Measurements from ENCODE around the gene VEGFB. TPM values are rescaled to one million over a fixed set of nuclear protein-coding genes. Genes with fewer than 3 reads are reported as not detected.

VEGFB gene
- total RNA-seq, 1 experiment from 2014 or later = 101 TPM

- Histone ChIP-seq H3K27me3 (ENCODE audit: control insufficient read depth, insufficient read depth, low read length) (no peaks in the 10 kb centered on the region), H3K4me1 (ENCODE audit: control insufficient read depth, insufficient read depth, low read length) (peaks cover 47% of the 10 kb centered on the region), H3K4me3 (ENCODE audit: low read depth in 2 of 2, low read length in 2 of 2) (peak within 1 kb of the TSS; percentile 68 to 79), H3K9me3 (ENCODE audit: control insufficient read depth, insufficient read depth, low read depth, low read length) (no peaks in the 10 kb centered on the region), H3K36me3 (ENCODE audit: control insufficient read depth, insufficient read depth, low read length) (peaks cover 2% of the 10 kb centered on the region; the same call in 1 of the 2 replicates), H3K27ac (ENCODE audit: low read length) (peak within 1 kb of the TSS; percentile 87)
- ChIA-PET CTCF (interaction anchor here (0.7 kb wide), 1 partner anchor 249 kb away, joined by 3 read pairs; no protein-coding TSS in a partner anchor), POLR2A (interaction anchor here (0.5 to 1.0 kb wide), 5 partner anchors 13 to 1308 kb away, joined by 3 to 8 read pairs (median 4); no protein-coding TSS in a partner anchor)
- intact Hi-C loops (cut with micrococcal nuclease; ENCODE audit: unreplicated experiment) (no loop called here), in situ Hi-C loops (cut with HindIII; ENCODE audit: low pct_unique_long_range_greater_than_20kb, low sequenced_read_pairs) (no loop called here)
- TF ChIP-seq SIN3A (IDR thresholded peaks at IDR 0.05; ENCODE audit: borderline replicate concordance, insufficient read depth, low read depth, low read length) = no peak; the same call in 1 of the 2 replicates
- peak; percentile 71 for TF ChIP-seq POLR2AphosphoS5 (IDR thresholded peaks at IDR 0.05; ENCODE audit: low read depth, low read length)
- ATAC-seq (peak; percentile 59), DNase-seq (ENCODE audit: low read depth, low spot score) (no peak)
- BruUV-seq (replicated peaks) = no TSS peak
Observed at GRCh38 chr11:64230171-64230984, 4.0 kb upstream of the VEGFB start, which contains the start of gene DNAJC4. TSS of gene DNAJC4 (plus strand) at chr11:64230548. CDS start at chr11:64230855, 307 bp downstream.

GRCh38 chr11:64230985-64231365 lies 3.4 kb upstream of the VEGFB start:
- Histone ChIP-seq H3K36me3 (ENCODE audit: control insufficient read depth, insufficient read depth, low read length) (no peaks in the 10 kb centered on the region; the same call in 1 of the 2 replicates), H3K27ac (ENCODE audit: low read length) (peak overlapping the region; percentile 87), H3K27me3 (ENCODE audit: control insufficient read depth, insufficient read depth, low read length) (no peaks in the 10 kb centered on the region), H3K4me3 (ENCODE audit: low read depth in 2 of 2, low read length in 2 of 2) (peak overlapping the region; percentile 68 to 79), H3K4me1 (ENCODE audit: control insufficient read depth, insufficient read depth, low read length) (peaks cover 49% of the 10 kb centered on the region), H3K9me3 (ENCODE audit: control insufficient read depth, insufficient read depth, low read depth, low read length) (no peaks in the 10 kb centered on the region)
- ChIA-PET POLR2A (interaction anchor here (0.7 kb wide), 1 partner anchor 10 kb away, joined by 5 read pairs; no protein-coding TSS in a partner anchor), CTCF (no interaction called here)
- in situ Hi-C loops (cut with HindIII; ENCODE audit: low pct_unique_long_range_greater_than_20kb, low sequenced_read_pairs) = no loop called here
- TF ChIP-seq POLR2AphosphoS5 (IDR thresholded peaks at IDR 0.05; ENCODE audit: low read depth, low read length) (no peak), TCF7L2 (IDR thresholded peaks at IDR 0.05; ENCODE audit: low read depth, low read length) (no peak), SIN3A (IDR thresholded peaks at IDR 0.05; ENCODE audit: borderline replicate concordance, insufficient read depth, low read depth, low read length) (no peak)
- TF ChIP-seq, protein P1, sequence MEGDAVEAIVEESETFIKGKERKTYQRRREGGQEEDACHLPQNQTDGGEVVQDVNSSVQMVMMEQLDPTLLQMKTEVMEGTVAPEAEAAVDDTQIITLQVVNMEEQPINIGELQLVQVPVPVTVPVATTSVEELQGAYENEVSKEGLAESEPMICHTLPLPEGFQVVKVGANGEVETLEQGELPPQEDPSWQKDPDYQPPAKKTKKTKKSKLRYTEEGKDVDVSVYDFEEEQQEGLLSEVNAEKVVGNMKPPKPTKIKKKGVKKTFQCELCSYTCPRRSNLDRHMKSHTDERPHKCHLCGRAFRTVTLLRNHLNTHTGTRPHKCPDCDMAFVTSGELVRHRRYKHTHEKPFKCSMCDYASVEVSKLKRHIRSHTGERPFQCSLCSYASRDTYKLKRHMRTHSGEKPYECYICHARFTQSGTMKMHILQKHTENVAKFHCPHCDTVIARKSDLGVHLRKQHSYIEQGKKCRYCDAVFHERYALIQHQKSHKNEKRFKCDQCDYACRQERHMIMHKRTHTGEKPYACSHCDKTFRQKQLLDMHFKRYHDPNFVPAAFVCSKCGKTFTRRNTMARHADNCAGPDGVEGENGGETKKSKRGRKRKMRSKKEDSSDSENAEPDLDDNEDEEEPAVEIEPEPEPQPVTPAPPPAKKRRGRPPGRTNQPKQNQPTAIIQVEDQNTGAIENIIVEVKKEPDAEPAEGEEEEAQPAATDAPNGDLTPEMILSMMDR (IDR thresholded peaks at IDR 0.05) = no peak
- TF ChIP-seq, protein P2, sequence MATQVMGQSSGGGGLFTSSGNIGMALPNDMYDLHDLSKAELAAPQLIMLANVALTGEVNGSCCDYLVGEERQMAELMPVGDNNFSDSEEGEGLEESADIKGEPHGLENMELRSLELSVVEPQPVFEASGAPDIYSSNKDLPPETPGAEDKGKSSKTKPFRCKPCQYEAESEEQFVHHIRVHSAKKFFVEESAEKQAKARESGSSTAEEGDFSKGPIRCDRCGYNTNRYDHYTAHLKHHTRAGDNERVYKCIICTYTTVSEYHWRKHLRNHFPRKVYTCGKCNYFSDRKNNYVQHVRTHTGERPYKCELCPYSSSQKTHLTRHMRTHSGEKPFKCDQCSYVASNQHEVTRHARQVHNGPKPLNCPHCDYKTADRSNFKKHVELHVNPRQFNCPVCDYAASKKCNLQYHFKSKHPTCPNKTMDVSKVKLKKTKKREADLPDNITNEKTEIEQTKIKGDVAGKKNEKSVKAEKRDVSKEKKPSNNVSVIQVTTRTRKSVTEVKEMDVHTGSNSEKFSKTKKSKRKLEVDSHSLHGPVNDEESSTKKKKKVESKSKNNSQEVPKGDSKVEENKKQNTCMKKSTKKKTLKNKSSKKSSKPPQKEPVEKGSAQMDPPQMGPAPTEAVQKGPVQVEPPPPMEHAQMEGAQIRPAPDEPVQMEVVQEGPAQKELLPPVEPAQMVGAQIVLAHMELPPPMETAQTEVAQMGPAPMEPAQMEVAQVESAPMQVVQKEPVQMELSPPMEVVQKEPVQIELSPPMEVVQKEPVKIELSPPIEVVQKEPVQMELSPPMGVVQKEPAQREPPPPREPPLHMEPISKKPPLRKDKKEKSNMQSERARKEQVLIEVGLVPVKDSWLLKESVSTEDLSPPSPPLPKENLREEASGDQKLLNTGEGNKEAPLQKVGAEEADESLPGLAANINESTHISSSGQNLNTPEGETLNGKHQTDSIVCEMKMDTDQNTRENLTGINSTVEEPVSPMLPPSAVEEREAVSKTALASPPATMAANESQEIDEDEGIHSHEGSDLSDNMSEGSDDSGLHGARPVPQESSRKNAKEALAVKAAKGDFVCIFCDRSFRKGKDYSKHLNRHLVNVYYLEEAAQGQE (IDR thresholded peaks at IDR 0.05; ENCODE audit: insufficient read depth in 1 of 2, low read depth in 2 of 2, low read length in 1 of 2) = no peak
- intact Hi-C loops (cut with micrococcal nuclease; ENCODE audit: unreplicated experiment) = no loop called here
- DNase-seq (ENCODE audit: low read depth, low spot score) = no peak
- no peak for ATAC-seq
- TSS peak; percentile 62 for BruUV-seq (replicated peaks)

Measured in Panc1 (cell line).